Hepatocyte (in vitro differentiated cells): ENCODE results near the gene VPS13D. TPM values are rescaled to one million over a fixed set of nuclear protein-coding genes. Genes with fewer than 3 reads are reported as not detected.

ENCODE experiments used
- DNase-seq: peaks from one replicate; pipeline ENCODE4 v3.0.0-alpha.2; 2016; ENCODE audit warnings: low spot score
- H2AFZ ChIP-seq: fragments of 200-600 bp; sonication (generic); 2 replicates; pipeline ENCODE4 v1.6.0; 2016; ENCODE audit warnings: antibody characterized with exemption, mild to moderate bottlenecking
- H3K27ac ChIP-seq: fragments of 200-600 bp; sonication (generic); 2 replicates; pipeline ENCODE4 v1.5.1; 2016; ENCODE audit warnings: mild to moderate bottlenecking
- H3K27me3 ChIP-seq: fragments of 200-600 bp; sonication (generic); 2 replicates; pipeline ENCODE4 v1.6.1; 2016
- H3K36me3 ChIP-seq: fragments of 200-600 bp; sonication (generic); replicated peaks from 2 replicates; pipeline ENCODE4 v1.5.1; 2016; ENCODE audit warnings: low read depth; ENCODE audit not compliant: insufficient read depth
- H3K4me1 ChIP-seq: fragments of 200-600 bp; sonication (generic); 2 replicates; pipeline ENCODE4 v1.5.1; 2016; ENCODE audit warnings: mild to moderate bottlenecking, moderate library complexity; ENCODE audit not compliant: insufficient read depth
- H3K4me2 ChIP-seq: fragments of 200-600 bp; sonication (generic); 2 replicates; pipeline ENCODE4 v1.6.0; 2016
- H3K4me3 ChIP-seq: fragments of 200-600 bp; sonication (generic); 2 replicates; pipeline ENCODE4 v1.5.1; 2016; ENCODE audit warnings: mild to moderate bottlenecking
- H3K79me2 ChIP-seq: fragments of 200-600 bp; sonication (generic); 2 replicates; pipeline ENCODE4 v1.6.0; 2017; ENCODE audit warnings: mild to moderate bottlenecking
- H3K9me2 ChIP-seq: fragments of 200-600 bp; sonication (generic); replicated peaks from 2 replicates; pipeline ENCODE4 v1.6.0; 2017; ENCODE audit warnings: mild to moderate bottlenecking; ENCODE audit not compliant: insufficient read depth
- H3K9me3 ChIP-seq: fragments of 200-600 bp; sonication (generic); 2 replicates; pipeline ENCODE4 v1.5.1; 2016; ENCODE audit warnings: low read depth, mild to moderate bottlenecking
- H4K20me1 ChIP-seq: fragments of 200-600 bp; sonication (generic); 2 replicates; pipeline ENCODE4 v1.6.0; 2016; ENCODE audit warnings: mild to moderate bottlenecking; ENCODE audit not compliant: insufficient read depth, poor library complexity, severe bottlenecking
- CTCF ChIP-seq: fragments of 200-600 bp; sonication (generic); IDR thresholded peaks from 2 replicates; pipeline ENCODE4 v1.5.1; 2016; ENCODE audit warnings: antibody characterized with exemption, mild to moderate bottlenecking; ENCODE audit not compliant: poor library complexity
- EZH2 ChIP-seq: fragments of 200-600 bp; sonication (generic); IDR thresholded peaks from 2 replicates; pipeline ENCODE4 v1.6.1; 2016; ENCODE audit warnings: antibody characterized with exemption, mild to moderate bottlenecking, borderline replicate concordance
- EZH2phosphoT487 ChIP-seq: fragments of 200-600 bp; sonication (generic); IDR thresholded peaks from one replicate; pipeline ENCODE4 v1.6.1; 2018; ENCODE audit warnings: antibody characterized with exemption, mild to moderate bottlenecking, low read depth, moderate library complexity; ENCODE audit not compliant: unreplicated experiment, severe bottlenecking
- WGBS: methylation state at CpG from one replicate; pipeline ENCODE4 v1.1.6; 2016; ENCODE audit warnings: low lambda C conversion rate; ENCODE audit errors: missing lambda C conversion rate; 5-methylcytosine and 5-hydroxymethylcytosine counted together
- polyA plus RNA-seq: library from polyadenylated mRNA; unstranded; fragments of >200 nt; fragmentation: Nextera tagmentation; extraction: Ambion mirVana; gene quantifications from 2 replicates; pipeline ENCODE4 v1.2.1, GENCODE V29; 2016
- total RNA-seq: library from RNA; depleted of rRNA; stranded (reverse); fragments of >200 nt; gene quantifications from 2 replicates; pipeline ENCODE4 v1.2.3, GENCODE V29; 2014

The VPS13D gene
- total and polyA plus RNA-seq, 2 experiments from 2014 or later: 7.3 to 32.2 TPM

- DNase-seq: no peak
- H3K9me2 ChIP-seq: no peaks in the 10 kb centered on the region
- H3K27ac ChIP-seq: no peak overlapping the region
- H3K36me3 ChIP-seq: no peaks in the 10 kb centered on the region
- no peaks in the 10 kb centered on the region for H3K4me1 ChIP-seq
- H3K4me2 ChIP-seq: no peak overlapping the region
- TF ChIP-seq EZH2: no peak
- no peak for TF ChIP-seq CTCF
- no peak for TF ChIP-seq EZH2phosphoT487
- no peak overlapping the region for H3K4me3 ChIP-seq
- no peaks in the 10 kb centered on the region for H3K9me3 ChIP-seq
- 79% methylated on average over 3 of the region's 3 CpGs for WGBS
- H2AFZ ChIP-seq: no peak overlapping the region
- no peaks in the 10 kb centered on the region for H3K27me3 ChIP-seq
- H3K79me2 ChIP-seq: no peaks in the 10 kb centered on the region
- no peaks in the 10 kb centered on the region for H4K20me1 ChIP-seq
Observed at GRCh38 chr1:12372761-12373160, 142.9 kb downstream of the VPS13D start.

- Histone ChIP-seq H3K27ac (no peak overlapping the region), H2AFZ (no peak overlapping the region), H3K36me3 (peaks cover 3% of the 10 kb centered on the region), H3K4me2 (no peak overlapping the region), H3K27me3 (no peaks in the 10 kb centered on the region), H3K9me3 (no peaks in the 10 kb centered on the region), H3K79me2 (no peaks in the 10 kb centered on the region), H3K4me3 (no peak overlapping the region), H3K9me2 (no peaks in the 10 kb centered on the region), H4K20me1 (no peaks in the 10 kb centered on the region), H3K4me1 (peaks cover 8% of the 10 kb centered on the region)
- DNase-seq: no peak
- TF ChIP-seq CTCF (no peak), EZH2 (no peak), EZH2phosphoT487 (no peak)
- 90% methylated on average over 4 of the region's 4 CpGs for WGBS
Observed at GRCh38 chr1:12375133-12375829, 145.5 kb downstream of the VPS13D start.

- Histone ChIP-seq H3K79me2 (no peaks in the 10 kb centered on the region), H3K27ac (peak overlapping the region; percentile 33), H3K36me3 (peaks cover 3% of the 10 kb centered on the region), H4K20me1 (no peaks in the 10 kb centered on the region), H2AFZ (no peak overlapping the region), H3K4me3 (no peak overlapping the region), H3K4me1 (peaks cover 15% of the 10 kb centered on the region), H3K9me3 (no peaks in the 10 kb centered on the region), H3K27me3 (no peaks in the 10 kb centered on the region), H3K9me2 (no peaks in the 10 kb centered on the region), H3K4me2 (peak overlapping the region; percentile 6)
- TF ChIP-seq EZH2phosphoT487 (no peak), CTCF (peak; percentile 24), EZH2 (no peak)
- WGBS: 49% methylated on average over 6 of the region's 6 CpGs
- peak; percentile 16 for DNase-seq
Observed at GRCh38 chr1:12376236-12377045, 146.6 kb downstream of the VPS13D start.
